T-cell (primary cell): ENCODE measurements around the gene TBRG1. TPM values are rescaled to one million over a fixed set of nuclear protein-coding genes. Genes with fewer than 3 reads are reported as not detected.

Experiments
- ATAC-seq, 4 experiments: fragments of 200-7000 bp in 3 of 4; fragments of 150-1000 bp in 1 of 4; cut with Tn5 transposase; replicated peaks in 1 of 4; 1 replicate in 3 of 4; 2 replicates in 1 of 4; pipeline ENCODE4 v1.10.0; 2021; ENCODE audit warnings: moderate library complexity in 3 of 4, mild to moderate bottlenecking in 2 of 4, moderate number of reproducible peaks in 1 of 4
- CTCF ChIA-PET, 2 donors: fragments of 300-600 bp; sonication (Branson Sonifier 250); formaldehyde crosslinking; loops; one replicate each; lab custom pipeline; 2022; ENCODE audit warnings: antibody characterized with exemption in 2 of 2; lab: Charles Lee
- POLR2A ChIA-PET, 2 donors: fragments of 300-600 bp; sonication (Branson Sonifier 250); formaldehyde crosslinking; loops; one replicate each; lab custom pipeline; 2022; ENCODE audit warnings: antibody characterized with exemption in 2 of 2; lab: Charles Lee
- DNase-seq, 35 experiments: peaks; one replicate each; pipeline versions ENCODE4 v3.0.0 to v3.0.0-alpha.2; 2013 to 2023
- H3K27ac ChIP-seq: one replicate; pipeline ENCODE4 v1.5.1; 2013; ENCODE audit warnings: low read length
- H3K27me3 ChIP-seq, 2 experiments: replicated peaks in 1 of 2; 1 replicate in 1 of 2; 2 replicates in 1 of 2; pipeline versions ENCODE4 v1.6.1 to v1.7.0; 2013; ENCODE audit warnings: low read length in 1 of 2, mixed read lengths in 1 of 2; ENCODE audit not compliant: control insufficient read depth in 2 of 2, insufficient read depth in 2 of 2; ENCODE audit errors: extremely low read depth in 1 of 2
- H3K36me3 ChIP-seq, 2 donors: 1 replicate in 1 of 2; 2 replicates in 1 of 2; pipeline versions ENCODE4 v1.6.1 to v1.7.0; 2013; ENCODE audit warnings: low read length in 1 of 2; ENCODE audit not compliant: control insufficient read depth in 2 of 2, insufficient read depth in 1 of 2; ENCODE audit errors: extremely low read depth in 1 of 2
- H3K4me1 ChIP-seq, 2 experiments: 1 replicate in 1 of 2; 2 replicates in 1 of 2; pipeline versions ENCODE4 v1.6.1 to v1.7.0; 2013; ENCODE audit warnings: low read length in 2 of 2, mixed read lengths in 1 of 2; ENCODE audit not compliant: insufficient read depth in 2 of 2, control insufficient read depth in 1 of 2; ENCODE audit errors: extremely low read depth in 1 of 2
- H3K4me3 ChIP-seq, 2 donors: 1 replicate in 1 of 2; 2 replicates in 1 of 2; pipeline versions ENCODE4 v1.5.1 to v1.7.0; 2013; ENCODE audit warnings: mild to moderate bottlenecking in 2 of 2, low read length in 1 of 2, moderate library complexity in 1 of 2; ENCODE audit not compliant: control insufficient read depth in 1 of 2; ENCODE audit errors: extremely low read depth in 1 of 2
- H3K9me3 ChIP-seq: 2 replicates; pipeline ENCODE4 v1.7.0; 2013
- H3K27ac Mint-ChIP-seq, 2 donors: one replicate each; pipeline ENCODE4 v1.8.0; 2020 to 2021; ENCODE audit warnings: mild to moderate bottlenecking in 2 of 2, mixed read lengths in 2 of 2
- H3K27me3 Mint-ChIP-seq, 2 donors: one replicate each; pipeline ENCODE4 v1.8.0; 2021 to 2022; ENCODE audit warnings: mixed read lengths in 2 of 2
- H3K36me3 Mint-ChIP-seq: one replicate; pipeline ENCODE4 v1.8.0; 2021; ENCODE audit warnings: mixed read lengths
- H3K4me1 Mint-ChIP-seq, 3 donors: one replicate each; pipeline ENCODE4 v1.8.0; 2020 to 2022; ENCODE audit warnings: mixed read lengths in 3 of 3, mild to moderate bottlenecking in 1 of 3
- H3K4me3 Mint-ChIP-seq, 3 donors: one replicate each; pipeline ENCODE4 v1.8.0; 2020 to 2022; ENCODE audit warnings: mild to moderate bottlenecking in 3 of 3, mixed read lengths in 3 of 3, moderate library complexity in 3 of 3
- H3K9me3 Mint-ChIP-seq, 3 donors: one replicate each; pipeline ENCODE4 v1.8.0; 2020 to 2022; ENCODE audit warnings: mixed read lengths in 3 of 3
- WGBS: methylation state at CpG from one replicate; pipeline ENCODE4 v1.1.5; 2013; ENCODE audit warnings: missing lambda C conversion rate; ENCODE audit not compliant: insufficient coverage; 5-methylcytosine and 5-hydroxymethylcytosine counted together
- total RNA-seq, 35 experiments: library from RNA in 6 of 35; stranded (reverse) in 6 of 35; fragments of 120-200 nt in 1 of 35; gene quantifications; one replicate each; pipeline versions ENCODE4 v1.2.1 to v1.2.4 and lab custom pipeline; 2013 to 2026

Gene TBRG1
- total RNA-seq, 5 donors from 2014 or later (not counting 1 experiment from before 2014, with no cell fraction given), result 55.5 to 74.8 (median 72.0) TPM

- 31% methylated on average over 2 of the region's 3 CpGs for WGBS
- Histone ChIP-seq H3K9me3 (no peaks in the 10 kb centered on the region), H3K4me1 (peaks cover 30 to 33% of the 10 kb centered on the region in 2 experiments), H3K27me3 (no peaks in the 10 kb centered on the region), H3K4me3 (no peak overlapping the region), H3K27ac (no peak overlapping the region), H3K36me3 (no peaks in the 10 kb centered on the region)
- Mint-ChIP-seq H3K4me3 (peak overlapping the region; percentile 1 to 55 (median 19)), H3K27ac (peak overlapping the region; percentile 72 to 80), H3K9me3 (no peaks in the 10 kb centered on the region), H3K36me3 (peaks cover 4% of the 10 kb centered on the region), H3K27me3 (no peaks in the 10 kb centered on the region), H3K4me1 (peaks cover 29 to 34% (median 30%) of the 10 kb centered on the region in 3 donors)
- ChIA-PET CTCF (interaction anchor here (0.5 to 3.5 kb wide), 24 partner anchors 16 to 283 kb away, joined by 3 to 59 read pairs (median 6); partner anchors contain the start of genes ESAM (in 2 of the 2), CCDC15 (in 1 of the 2), MSANTD2 (in 1 of the 2) and TBRG1 (in 1 of the 2)), POLR2A (interaction anchor here (0.5 to 1.0 kb wide), 5 partner anchors 48 to 187 kb away, joined by 3 to 5 read pairs (median 3); partner anchors contain the start of gene TBRG1 (in 1 of the 2))
- ATAC-seq (peak; percentile 56 to 75 (median 63)), DNase-seq (peak in 34 of 35 experiments; percentile 25 to 77 (median 57))
Observed at GRCh38 chr11:124670732-124671131, 48.1 kb downstream of the TBRG1 start.

- peaks cover 29 to 34% (median 31%) of the 10 kb centered on the region in 3 donors for H3K4me1 Mint-ChIP-seq
- WGBS, result 92% methylated on average over 2 of the region's 7 CpGs
Observed at GRCh38 chr11:124672536-124673215, 50.0 kb downstream of the TBRG1 start.

GRCh38 chr11:124673333-124674167 lies 50.9 kb downstream of the TBRG1 start, which contains the start of the genes SIAE and SPA17:
Gene SIAE (minus strand): TSS chr11:124673739. CDS start chr11:124673708, 31 bp downstream.
Gene SPA17 (plus strand): TSS chr11:124673904. CDS start chr11:124675265, 1,361 bp downstream.
- H3K27me3 Mint-ChIP-seq, result no peaks in the 10 kb centered on the region
- peaks cover 29 to 34% (median 31%) of the 10 kb centered on the region in 3 donors for H3K4me1 Mint-ChIP-seq
- POLR2A ChIA-PET, result interaction anchor here (0.6 to 1.0 kb wide), 8 partner anchors 11 to 960 kb away, joined by 3 to 6 read pairs (median 4); partner anchors contain the start of genes MSANTD2 (in 1 of the 2) and TBRG1 (in 1 of the 2)
- no peaks in the 10 kb centered on the region for H3K9me3 ChIP-seq
- ATAC-seq (peak; percentile 78 to 85 (median 82)), DNase-seq (peak; percentile 58 to 92 (median 75))
- WGBS, result under 1% methylated on average over 53 of the region's 58 CpGs
- no peaks in the 10 kb centered on the region for H3K36me3 Mint-ChIP-seq
- H3K36me3 ChIP-seq, result no peaks in the 10 kb centered on the region
- CTCF ChIA-PET, result interaction anchor here (0.6 to 1.4 kb wide), 12 partner anchors 10 to 917 kb away, joined by 3 to 10 read pairs (median 4); partner anchors contain the start of gene TBRG1 (in 1 of the 2)
- peak within 1 kb of the TSS; percentile 80 to 88 (median 84) for H3K4me3 Mint-ChIP-seq
- no peaks in the 10 kb centered on the region for H3K9me3 Mint-ChIP-seq
- peak within 1 kb of the TSS; percentile 78 for H3K27ac ChIP-seq
- H3K4me3 ChIP-seq, result peak within 1 kb of the TSS; percentile 71 to 77
- H3K4me1 ChIP-seq, result peaks cover 30 to 33% of the 10 kb centered on the region in 2 experiments
- H3K27me3 ChIP-seq, result no peaks in the 10 kb centered on the region
- peak within 1 kb of the TSS; percentile 91 for H3K27ac Mint-ChIP-seq

More at GRCh38 chr11:124672536-124673215, 50.0 kb downstream of the TBRG1 start:
- peak overlapping the region; percentile 80 to 88 (median 84) for H3K4me3 Mint-ChIP-seq
- peak overlapping the region; percentile 71 to 77 for H3K4me3 ChIP-seq
- POLR2A ChIA-PET, result no interaction called here
- peaks cover 30 to 33% of the 10 kb centered on the region in 2 experiments for H3K4me1 ChIP-seq
- DNase-seq, result peak in 1 of 35 experiments; percentile 21
- H3K36me3 Mint-ChIP-seq, result no peaks in the 10 kb centered on the region
- H3K27ac Mint-ChIP-seq, result peak overlapping the region; percentile 77 to 91
- no peaks in the 10 kb centered on the region for H3K27me3 Mint-ChIP-seq
- ATAC-seq, result no peak
- CTCF ChIA-PET, result interaction anchor here (1.0 to 1.4 kb wide), 3 partner anchors 50 to 121 kb away, joined by 3 to 9 read pairs (median 4); partner anchors contain the start of gene TBRG1 (in 1 of the 2)
- H3K27me3 ChIP-seq, result no peaks in the 10 kb centered on the region
- H3K9me3 ChIP-seq, result no peaks in the 10 kb centered on the region
- H3K9me3 Mint-ChIP-seq, result no peaks in the 10 kb centered on the region
- peak overlapping the region; percentile 78 for H3K27ac ChIP-seq
- no peaks in the 10 kb centered on the region for H3K36me3 ChIP-seq

GRCh38 chr11:124674168-124674517 lies 51.5 kb downstream of the TBRG1 start:
- CTCF ChIA-PET, result interaction anchor here (0.6 to 1.4 kb wide), 11 partner anchors 9 to 916 kb away, joined by 3 to 10 read pairs (median 3); partner anchors contain the start of gene TBRG1 (in 1 of the 2)
- Histone ChIP-seq H3K4me3 (peak overlapping the region in 1 of 2 donors; percentile 77), H3K27me3 (no peaks in the 10 kb centered on the region), H3K4me1 (peaks cover 29 to 32% of the 10 kb centered on the region in 2 experiments), H3K27ac (peak overlapping the region; percentile 78), H3K36me3 (no peaks in the 10 kb centered on the region), H3K9me3 (no peaks in the 10 kb centered on the region)
- Mint-ChIP-seq H3K4me3 (peak overlapping the region; percentile 80 to 88 (median 84)), H3K27ac (peak overlapping the region; percentile 91), H3K4me1 (peaks cover 29 to 34% (median 31%) of the 10 kb centered on the region in 3 donors), H3K27me3 (no peaks in the 10 kb centered on the region), H3K36me3 (no peaks in the 10 kb centered on the region), H3K9me3 (no peaks in the 10 kb centered on the region)
- WGBS, result 50% methylated on average over 12 of the region's 18 CpGs
- DNase-seq (peak in 1 of 35 experiments; percentile 8), ATAC-seq (no peak)
- POLR2A ChIA-PET, result interaction anchor here (0.6 to 1.0 kb wide), 8 partner anchors 12 to 959 kb away, joined by 3 to 6 read pairs (median 4); partner anchors contain the start of genes MSANTD2 (in 1 of the 2) and TBRG1 (in 1 of the 2)

GRCh38 chr11:124674571-124674970 lies 51.9 kb downstream of the TBRG1 start:
- Mint-ChIP-seq H3K4me1 (peaks cover 29 to 34% (median 31%) of the 10 kb centered on the region in 3 donors), H3K27me3 (no peaks in the 10 kb centered on the region), H3K4me3 (peak overlapping the region; percentile 80 to 88 (median 84)), H3K27ac (peak overlapping the region; percentile 91), H3K9me3 (no peaks in the 10 kb centered on the region), H3K36me3 (no peaks in the 10 kb centered on the region)
- Histone ChIP-seq H3K27ac (peak overlapping the region; percentile 78), H3K36me3 (no peaks in the 10 kb centered on the region), H3K4me1 (peaks cover 26 to 28% of the 10 kb centered on the region in 2 experiments), H3K27me3 (no peaks in the 10 kb centered on the region), H3K9me3 (no peaks in the 10 kb centered on the region), H3K4me3 (no peak overlapping the region)
- WGBS, result 83% methylated on average over 1 of the region's 5 CpGs
- ATAC-seq (no peak), DNase-seq (no peak)
- ChIA-PET CTCF (interaction anchor here (0.6 to 1.3 kb wide), 4 partner anchors 89 to 916 kb away, joined by 3 to 7 read pairs (median 4); no protein-coding TSS in a partner anchor), POLR2A (interaction anchor here (0.6 to 1.0 kb wide), 2 partner anchors 123 to 959 kb away, joined by 3 to 4 read pairs; no protein-coding TSS in a partner anchor)
